Muscle of leg (tissue), 11 donors: ENCODE results near the gene ACAT1. TPM values are rescaled to one million over a fixed set of nuclear protein-coding genes. Genes with fewer than 3 reads are reported as not detected.
A peak's percentile ranks its signal among the peaks of the same experiment; 100 is the strongest.
"Not testable (repeated sequence)": the region's sequence is repeated elsewhere in the genome, so short reads cannot be mapped to it uniquely, and the experiment has no call there.

ENCODE experiments used
- DNase-seq: peaks from one replicate; pipeline ENCODE4 v3.0.0; 2013
- H3K27ac ChIP-seq: one replicate; pipeline ENCODE4 v1.5.1; 2013; ENCODE audit warnings: mild to moderate bottlenecking, low read length, control low read depth
- H3K27me3 ChIP-seq: one replicate; pipeline ENCODE4 v1.6.1; 2013; ENCODE audit warnings: low read length; ENCODE audit not compliant: control insufficient read depth, insufficient read depth
- H3K36me3 ChIP-seq: one replicate; pipeline ENCODE4 v1.6.1; 2013; ENCODE audit warnings: low read length; ENCODE audit not compliant: control insufficient read depth, insufficient read depth
- H3K4me1 ChIP-seq: one replicate; pipeline ENCODE4 v1.6.1; 2013; ENCODE audit warnings: low read length; ENCODE audit not compliant: control insufficient read depth, insufficient read depth
- H3K4me3 ChIP-seq: one replicate; pipeline ENCODE4 v1.5.1; 2013; ENCODE audit warnings: low read length, control low read depth
- H3K9me3 ChIP-seq: replicated peaks from 2 replicates; pipeline ENCODE4 v1.6.1; 2013; ENCODE audit warnings: low read depth, low read length; ENCODE audit not compliant: control insufficient read depth
- WGBS: methylation state at CpG from one replicate; pipeline ENCODE4 v1.1.5; 2013; ENCODE audit warnings: missing lambda C conversion rate; ENCODE audit not compliant: insufficient coverage; 5-methylcytosine and 5-hydroxymethylcytosine counted together
- polyA plus RNA-seq, 8 donors: library from polyadenylated mRNA; unstranded; fragments of 120-200 nt; gene quantifications; one replicate each; pipeline versions ENCODE4 v1.2.1 to v1.2.3, GENCODE V29; 2013; ENCODE audit warnings: inconsistent platforms in 1 of 8, low replicate concordance in 1 of 8; ENCODE audit not compliant: insufficient read length in 8 of 8, insufficient read depth in 1 of 8
- total RNA-seq: library from RNA; stranded (reverse); fragments of 120-200 nt; gene quantifications from one replicate; pipeline ENCODE4 v1.2.4, GENCODE V29; 2013

Gene ACAT1
- total and polyA plus RNA-seq, 9 donors, result 50.0 to 77.4 (median 57.6) TPM

DNA sequence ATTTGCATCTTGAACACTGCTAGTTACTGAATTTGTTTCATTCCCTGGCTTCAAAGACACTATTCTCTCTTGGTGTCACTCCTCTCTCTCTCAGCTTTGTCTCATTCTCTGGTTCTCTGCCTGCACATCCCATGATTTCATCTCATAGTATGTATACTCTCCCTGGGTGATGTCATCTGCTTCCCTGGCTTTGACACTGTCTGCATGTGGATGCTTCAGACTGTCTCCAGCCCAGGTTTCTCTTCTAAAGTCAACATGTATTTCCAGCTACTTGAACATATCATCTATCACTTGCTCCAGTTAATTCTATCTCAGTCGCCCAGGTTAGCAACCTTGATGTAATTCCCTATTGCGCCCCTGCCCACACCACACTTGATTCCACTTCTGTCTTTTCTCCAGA is 9.3 kb upstream of the ACAT1 start:
- H3K27me3 ChIP-seq, result no peaks in the 10 kb centered on the region
- no peaks in the 10 kb centered on the region for H3K9me3 ChIP-seq
- H3K36me3 ChIP-seq, result no peaks in the 10 kb centered on the region
- 97% methylated on average over 2 of the region's 2 CpGs for WGBS
- peaks cover 8% of the 10 kb centered on the region for H3K4me1 ChIP-seq
- DNase-seq, result peak; percentile 42
- H3K27ac ChIP-seq, result no peak overlapping the region
- no peak overlapping the region for H3K4me3 ChIP-seq

DNA sequence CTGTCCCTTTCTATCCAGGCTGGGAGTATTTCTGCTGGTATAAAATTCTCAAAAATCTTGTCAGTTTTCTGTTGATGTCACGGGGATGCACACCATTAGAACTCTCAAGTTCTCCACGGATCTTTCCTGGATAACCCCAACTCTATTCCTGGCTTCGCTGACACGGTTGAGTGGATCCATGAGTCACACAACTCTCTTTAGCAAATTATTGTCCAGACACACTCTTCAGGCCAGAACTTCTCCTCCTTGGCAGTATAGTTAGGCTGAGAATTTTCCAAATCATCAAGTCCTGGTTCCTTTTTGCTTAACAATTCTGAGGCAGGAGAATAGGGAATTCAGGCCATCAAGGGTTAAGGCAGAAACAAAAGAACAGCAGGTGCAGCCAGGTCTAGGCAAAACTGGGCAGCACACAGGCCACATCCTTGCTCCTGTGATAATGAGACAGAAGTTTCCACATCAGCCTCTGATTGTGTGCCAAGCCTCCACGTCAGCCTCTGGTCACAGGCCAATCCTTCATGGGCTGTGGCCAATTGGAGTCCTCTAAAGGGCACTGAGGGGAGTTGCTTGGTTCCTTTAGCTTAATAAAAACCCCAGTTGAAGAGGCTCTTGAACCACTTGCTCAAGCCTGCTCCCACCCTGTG is 5.7 kb upstream of the ACAT1 start:
- H3K4me1 ChIP-seq, result peaks cover 8% of the 10 kb centered on the region
- no peaks in the 10 kb centered on the region for H3K36me3 ChIP-seq
- no peaks in the 10 kb centered on the region for H3K9me3 ChIP-seq
- peak overlapping the region; percentile 48 for H3K27ac ChIP-seq
- 5% methylated on average over 3 of the region's 5 CpGs for WGBS
- H3K4me3 ChIP-seq, result no peak overlapping the region
- H3K27me3 ChIP-seq, result no peaks in the 10 kb centered on the region
- DNase-seq, result peak; percentile 86

- H3K36me3 ChIP-seq, result no peaks in the 10 kb centered on the region
- H3K4me1 ChIP-seq, result peaks cover 21% of the 10 kb centered on the region
- no peak overlapping the region for H3K4me3 ChIP-seq
- H3K27ac ChIP-seq, result no peak overlapping the region
- no peaks in the 10 kb centered on the region for H3K27me3 ChIP-seq
- H3K9me3 ChIP-seq, result no peaks in the 10 kb centered on the region
- peak; percentile 77 for DNase-seq
These were observed 3.5 kb upstream of the ACAT1 start for GRCh38 chr11:108117746-108118371.

- not testable (repeated sequence) for DNase-seq, H3K36me3 ChIP-seq, H3K27me3 ChIP-seq, H3K9me3 ChIP-seq
- WGBS, result 43% methylated on average over 2 of the region's 7 CpGs
- Histone ChIP-seq H3K4me3 (peak overlapping the region; percentile 58), H3K27ac (peak overlapping the region; percentile 85), H3K4me1 (peaks cover 13% of the 10 kb centered on the region)
These were observed 462 bp upstream of the ACAT1 start for GRCh38 chr11:108120936-108121273.

DNA sequence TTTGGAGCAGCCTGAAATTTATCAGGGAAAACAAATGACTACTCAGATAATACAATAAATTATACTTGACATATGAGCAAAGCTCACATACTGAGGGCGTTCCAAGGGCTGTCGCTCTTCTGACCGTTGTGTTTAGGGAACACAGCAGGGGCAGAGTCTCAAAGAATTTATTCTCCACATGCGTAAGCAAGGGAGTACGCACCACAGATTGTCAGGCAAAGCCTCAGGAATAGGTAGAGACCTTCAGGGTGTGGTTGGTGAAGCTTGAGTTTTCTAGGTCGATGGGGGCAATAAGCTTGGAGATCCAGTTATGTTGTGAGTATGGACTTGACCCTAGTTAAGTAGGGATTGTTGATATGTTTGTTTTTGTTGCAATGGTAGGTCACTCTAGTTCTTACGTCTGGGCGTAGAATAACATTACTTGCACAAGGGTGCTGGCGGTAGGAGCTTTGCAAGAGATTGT is 830 bp downstream of the ACAT1 start:
- no peaks in the 10 kb centered on the region for H3K9me3 ChIP-seq
- H3K4me1 ChIP-seq, result peaks cover 13% of the 10 kb centered on the region
- H3K36me3 ChIP-seq, result no peaks in the 10 kb centered on the region
- peak; percentile 61 for DNase-seq
- peak overlapping the region; percentile 58 for H3K4me3 ChIP-seq
- 39% methylated on average over 9 of the region's 9 CpGs for WGBS
- H3K27me3 ChIP-seq, result no peaks in the 10 kb centered on the region
- peak overlapping the region; percentile 88 for H3K27ac ChIP-seq

- 100% methylated on average over 1 of the region's 5 CpGs for WGBS
- Histone ChIP-seq H3K4me1 (peaks cover 13% of the 10 kb centered on the region), H3K9me3 (no peaks in the 10 kb centered on the region), H3K27ac (no peak overlapping the region), H3K27me3 (no peaks in the 10 kb centered on the region), H3K4me3 (no peak overlapping the region), H3K36me3 (peaks cover 5% of the 10 kb centered on the region)
- DNase-seq, result no peak
These were observed 3.7 kb downstream of the ACAT1 start for GRCh38 chr11:108125096-108125495.

DNA sequence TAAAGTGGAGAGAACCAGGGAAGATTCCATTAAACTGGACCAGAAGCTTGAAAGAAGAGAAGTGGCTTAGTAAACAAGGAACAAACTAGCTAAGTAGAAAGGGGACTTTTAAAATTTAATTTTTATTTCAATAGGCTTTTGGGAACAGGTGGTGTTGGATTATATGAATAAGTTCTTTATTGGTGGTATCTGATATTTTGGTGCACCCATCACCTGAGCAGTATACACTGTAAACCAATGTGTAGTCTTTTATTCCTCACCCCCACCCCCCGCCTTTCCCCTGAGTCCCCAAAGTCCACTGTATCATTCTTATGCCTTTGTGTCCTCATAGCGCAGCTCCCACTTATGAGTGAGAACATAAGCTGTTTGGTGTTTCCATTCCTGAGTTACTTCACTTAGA is 7.4 kb downstream of the ACAT1 start:
- Histone ChIP-seq H3K9me3 (no peaks in the 10 kb centered on the region), H3K4me1 (no peaks in the 10 kb centered on the region), H3K27me3 (no peaks in the 10 kb centered on the region), H3K4me3 (no peak overlapping the region), H3K27ac (no peak overlapping the region), H3K36me3 (peaks cover 13% of the 10 kb centered on the region)
- no peak for DNase-seq
- WGBS, result no CpG with 5 or more reads among the region's 2 CpGs

- no peak for DNase-seq
- H3K27me3 ChIP-seq, result no peaks in the 10 kb centered on the region
- no peaks in the 10 kb centered on the region for H3K4me1 ChIP-seq
- H3K9me3 ChIP-seq, result no peaks in the 10 kb centered on the region
- H3K27ac ChIP-seq, result no peak overlapping the region
- WGBS, result no CpG with 5 or more reads among the region's 1 CpG
- H3K36me3 ChIP-seq, result peaks cover 19% of the 10 kb centered on the region
- H3K4me3 ChIP-seq, result no peak overlapping the region
These were observed 10.6 kb downstream of the ACAT1 start for GRCh38 chr11:108131993-108132392.

DNA sequence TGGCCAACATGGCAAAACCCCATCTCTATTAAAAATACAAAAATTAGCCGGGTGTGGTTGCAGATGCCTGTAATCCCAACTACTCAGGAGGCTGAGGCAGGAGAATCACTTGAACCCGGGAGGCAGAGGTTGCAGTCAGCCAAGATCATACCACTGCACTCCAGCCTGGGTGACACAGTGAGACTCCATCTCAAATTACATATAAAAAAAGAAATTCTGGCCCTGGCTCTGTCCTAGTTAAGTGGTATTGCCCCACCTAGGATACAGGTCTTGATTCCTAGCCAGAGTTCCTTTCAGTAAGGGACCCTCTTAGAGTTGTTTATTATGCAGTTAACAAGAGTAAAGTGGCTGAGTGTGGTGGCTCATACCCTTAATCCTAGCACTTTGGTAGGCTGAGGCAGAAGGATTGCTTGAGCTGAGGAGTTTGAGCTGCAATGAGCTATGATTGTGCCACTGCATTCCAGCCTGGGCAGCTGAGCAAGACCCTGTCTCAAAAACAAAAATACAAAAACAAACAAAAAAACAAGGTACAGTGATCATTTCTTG is 11.7 kb downstream of the ACAT1 start:
- not testable (repeated sequence) for H3K27ac ChIP-seq, H3K27me3 ChIP-seq, DNase-seq, H3K9me3 ChIP-seq, H3K4me1 ChIP-seq, H3K4me3 ChIP-seq
- peaks cover 20% of the 10 kb centered on the region for H3K36me3 ChIP-seq
- no CpG with 5 or more reads among the region's 2 CpGs for WGBS

GRCh38 chr11:108135845-108136544 is 14.6 kb downstream of the ACAT1 start:
- Histone ChIP-seq H3K27ac (no peak overlapping the region), H3K9me3 (no peaks in the 10 kb centered on the region), H3K4me1 (no peaks in the 10 kb centered on the region), H3K4me3 (no peak overlapping the region), H3K36me3 (peaks cover 27% of the 10 kb centered on the region), H3K27me3 (no peaks in the 10 kb centered on the region)
- WGBS, result no CpG with 5 or more reads among the region's 2 CpGs
- no peak for DNase-seq
